CD4-positive, alpha-beta T cell treated with Interleukin-1 beta for 1 hour (primary cell): ENCODE measurements around the gene SMIM13.

Experiments used
- DNase-seq, 2 donors: peaks; one replicate each; pipeline ENCODE4 v3.0.0-alpha.2; 2020 to 2022

The SMIM13 gene

DNA sequence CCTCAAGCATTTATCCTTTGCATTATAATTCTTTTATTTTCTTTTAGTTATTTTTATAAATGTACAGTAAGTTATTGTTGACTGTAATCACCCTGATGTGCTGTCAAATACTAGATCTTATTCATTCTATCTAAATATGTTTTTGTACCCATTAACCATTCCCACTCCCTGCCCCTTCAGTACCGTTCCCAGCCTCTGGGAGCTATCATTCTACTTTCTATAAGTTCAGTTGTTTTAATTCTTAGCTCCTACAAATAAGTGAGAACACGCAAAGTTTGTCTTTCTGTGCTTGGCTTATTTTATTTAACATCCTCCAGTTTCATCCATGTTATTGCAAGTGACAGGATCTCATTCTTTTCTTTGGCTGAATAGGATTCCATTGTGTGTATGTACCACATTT, 30.3 kb downstream of the SMIM13 start:
- no peak for DNase-seq

DNA sequence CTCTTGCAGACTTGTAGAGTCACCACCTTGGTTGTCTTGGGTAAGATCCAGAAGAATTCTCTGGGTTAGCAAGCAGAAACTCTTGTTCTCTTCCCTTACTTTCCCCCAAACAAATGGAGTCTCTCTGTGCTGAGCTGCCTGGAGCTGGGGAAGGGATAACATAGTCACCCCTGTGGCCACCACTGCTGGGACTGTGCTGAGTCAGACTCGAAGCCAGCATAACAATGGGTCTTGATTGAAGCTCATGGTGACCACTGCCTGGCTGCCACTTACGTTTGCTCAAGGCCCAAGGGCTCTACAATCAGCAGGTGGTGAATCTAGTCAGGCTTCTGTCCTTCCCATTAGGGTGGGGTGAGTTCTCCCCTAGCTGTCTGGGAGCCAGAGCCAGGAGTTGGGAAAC, 33.2 kb downstream of the SMIM13 start:
- no peak for DNase-seq

DNA sequence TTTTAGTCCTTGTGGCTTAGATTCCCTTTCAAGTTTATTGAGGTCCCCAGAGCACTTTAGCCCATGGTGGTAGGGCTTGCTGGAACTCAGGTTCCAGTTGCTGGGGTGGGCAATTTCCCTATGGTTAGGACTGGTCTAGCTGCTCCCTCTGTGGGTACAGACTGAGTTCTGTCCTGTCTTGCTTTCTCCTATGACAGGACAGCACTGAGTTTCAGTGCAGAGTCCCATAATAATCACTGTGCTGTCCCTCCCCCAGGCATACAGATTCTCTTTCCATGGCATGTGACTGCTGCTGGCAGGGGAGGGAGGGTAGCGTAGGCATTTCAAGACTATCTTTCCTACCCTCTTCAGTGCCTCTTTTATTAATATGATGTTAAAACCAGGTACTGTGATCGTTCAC, 35.0 kb downstream of the SMIM13 start:
- no peak for DNase-seq

DNA sequence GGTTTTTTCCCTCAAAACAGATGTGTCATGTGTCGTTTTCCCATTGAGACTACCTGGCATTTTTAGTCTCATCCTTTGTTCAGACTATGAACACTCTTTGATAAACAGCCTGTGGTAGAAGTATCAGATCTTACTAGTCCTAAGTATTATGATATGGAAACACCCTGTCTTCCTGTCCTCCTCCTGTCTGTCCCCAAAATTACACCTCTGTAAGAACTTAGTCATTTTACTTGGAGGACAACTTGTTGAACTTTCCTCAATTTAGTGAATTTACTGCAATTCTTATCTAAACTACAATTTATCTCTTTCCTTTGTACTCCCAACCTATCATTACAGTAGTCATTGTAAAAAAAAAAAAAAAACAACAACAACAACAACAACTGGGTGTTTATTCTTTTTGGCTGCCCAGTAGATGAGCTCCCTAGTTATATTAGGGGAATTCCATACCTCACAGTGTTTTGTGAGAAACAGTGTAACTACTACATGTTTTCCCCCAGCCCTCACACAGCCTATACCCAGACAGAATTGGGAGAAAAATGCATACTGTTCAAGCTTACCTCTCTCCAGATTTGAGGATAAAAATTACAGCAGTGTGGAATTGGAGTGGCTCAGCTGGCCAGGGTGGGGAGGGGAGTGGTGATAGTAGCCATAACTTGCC, 36.4 kb downstream of the SMIM13 start:
- DNase-seq = no peak

DNA sequence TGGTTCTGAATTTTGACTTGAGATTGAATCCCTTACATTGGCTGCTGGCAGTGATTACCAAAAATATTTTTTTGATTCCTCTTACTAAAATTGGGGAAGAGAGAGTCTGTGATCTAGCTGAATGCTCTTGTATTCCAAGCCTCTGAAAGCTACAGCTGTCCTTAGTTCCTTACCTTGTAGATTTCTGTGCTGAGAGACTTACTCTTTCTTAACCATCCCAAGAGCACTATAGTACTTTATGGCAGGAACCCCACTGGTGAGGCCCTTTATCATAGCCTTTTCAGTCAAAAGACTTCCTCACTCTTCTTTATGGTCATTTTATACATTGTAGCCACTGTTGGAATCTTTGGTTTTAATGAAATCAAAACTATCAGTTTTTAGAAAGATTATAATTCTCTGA, 37.0 kb downstream of the SMIM13 start:
- no peak for DNase-seq

DNA sequence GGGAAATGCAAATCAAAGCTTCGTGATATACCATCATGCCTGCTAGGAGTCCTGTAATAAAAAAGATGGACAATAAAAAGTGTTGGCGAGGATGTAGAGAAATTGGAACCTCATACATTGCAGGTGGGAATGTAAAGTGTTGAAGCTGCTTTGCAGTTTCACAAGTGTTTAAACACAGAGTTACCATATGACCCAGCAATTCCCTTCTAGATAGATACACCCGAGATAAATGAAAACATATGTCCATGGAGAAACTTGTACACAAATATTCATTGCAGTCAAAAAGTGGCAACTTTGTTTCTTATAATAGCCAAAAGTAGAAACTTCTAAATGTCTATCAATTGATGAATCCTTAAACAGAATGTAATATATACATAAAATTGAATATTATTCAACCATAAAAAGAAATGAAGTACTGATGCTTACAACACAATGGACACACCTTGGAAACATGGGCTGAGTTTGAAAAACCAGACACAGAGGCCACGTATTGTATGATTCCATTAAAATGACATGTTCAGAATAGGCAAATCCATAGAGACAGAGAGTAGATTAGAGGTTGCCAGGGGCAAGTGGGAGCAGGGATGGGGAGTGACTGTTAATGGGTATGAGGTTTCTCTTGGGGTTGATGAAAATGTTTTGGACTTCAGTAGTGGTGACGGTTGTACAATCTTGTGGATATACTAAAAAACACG, 38.7 kb downstream of the SMIM13 start:
- DNase-seq = no peak

DNA sequence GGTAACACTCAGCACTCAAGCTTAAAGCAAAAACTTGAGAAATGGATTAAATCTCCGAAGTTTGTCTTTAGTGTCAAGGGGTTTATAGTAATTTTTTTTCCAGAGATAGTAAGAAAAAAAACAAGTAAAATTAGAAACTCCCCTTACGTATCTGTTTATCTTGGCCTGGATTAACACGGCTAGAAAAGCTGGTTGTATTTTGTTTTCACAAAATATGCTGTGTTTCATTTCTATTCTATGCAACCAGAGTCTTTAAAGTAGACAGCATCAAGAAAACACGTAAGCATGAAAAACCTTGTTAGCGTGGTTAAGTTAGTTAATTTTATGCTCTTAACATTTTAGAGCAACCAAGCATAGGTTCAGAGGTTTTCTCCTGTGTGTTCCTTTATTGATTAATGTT, 39.6 kb downstream of the SMIM13 start:
- no peak for DNase-seq

DNA sequence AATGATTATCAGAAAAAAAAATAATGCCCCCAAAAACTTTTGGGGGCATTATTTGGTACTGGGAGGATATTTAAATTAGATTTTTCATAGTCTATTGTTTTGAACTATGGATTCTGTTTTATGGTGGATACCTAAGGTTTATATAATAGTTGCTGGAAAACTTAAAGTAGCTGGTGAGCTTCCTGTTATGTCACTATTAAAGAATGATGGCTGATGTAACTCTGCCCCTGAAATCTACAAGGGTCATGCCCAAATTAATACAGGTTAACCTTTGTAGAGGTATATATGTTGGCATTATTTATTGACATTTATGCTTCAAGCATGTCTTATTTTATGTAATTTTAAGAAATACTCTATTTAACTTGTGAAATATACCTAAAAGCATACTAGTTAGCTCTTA, 43.2 kb downstream of the SMIM13 start:
- DNase-seq = no peak

DNA sequence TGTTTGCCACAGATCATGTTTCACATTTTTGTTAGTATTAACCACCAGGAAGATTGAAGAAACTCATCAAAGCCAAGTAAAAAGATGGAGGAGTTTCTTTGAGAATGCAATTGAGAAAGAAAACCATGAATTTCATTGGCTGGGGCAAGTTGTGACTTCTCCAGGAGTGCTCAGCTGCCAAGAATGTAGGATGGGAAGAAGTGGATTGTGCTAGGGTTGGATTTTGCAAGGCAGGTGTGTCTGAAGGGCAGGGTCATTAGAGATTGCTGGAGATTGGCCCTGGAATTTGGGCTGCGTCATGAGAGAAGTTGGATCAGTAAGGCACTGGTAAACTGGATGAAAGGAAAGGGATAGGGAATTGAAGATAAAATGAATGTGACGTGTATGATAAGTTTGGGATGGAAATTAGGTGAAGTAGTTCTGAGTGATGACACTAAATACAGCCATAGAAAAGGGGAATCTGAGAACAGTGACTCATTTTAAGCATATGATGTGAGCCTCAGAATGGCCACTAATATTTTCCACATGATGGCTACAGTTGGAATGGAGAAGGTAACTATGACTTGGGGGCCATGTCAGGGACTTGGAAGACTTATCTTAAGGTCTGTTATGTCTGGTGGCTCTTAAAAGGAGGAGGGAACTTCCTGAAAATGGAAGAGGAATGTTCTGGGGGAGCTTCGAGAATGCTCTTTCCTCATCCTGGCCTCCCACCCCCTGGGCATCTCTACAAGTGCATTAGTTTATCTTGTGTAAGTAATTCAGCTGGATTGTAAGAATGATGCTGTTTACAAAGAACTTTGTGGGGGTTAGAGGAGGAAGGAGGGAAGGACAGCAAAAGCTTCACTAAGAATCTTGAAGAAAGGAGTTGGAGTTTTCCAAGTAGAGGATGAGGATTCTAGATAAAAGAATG, 45.7 kb downstream of the SMIM13 start:
- no peak for DNase-seq

DNA sequence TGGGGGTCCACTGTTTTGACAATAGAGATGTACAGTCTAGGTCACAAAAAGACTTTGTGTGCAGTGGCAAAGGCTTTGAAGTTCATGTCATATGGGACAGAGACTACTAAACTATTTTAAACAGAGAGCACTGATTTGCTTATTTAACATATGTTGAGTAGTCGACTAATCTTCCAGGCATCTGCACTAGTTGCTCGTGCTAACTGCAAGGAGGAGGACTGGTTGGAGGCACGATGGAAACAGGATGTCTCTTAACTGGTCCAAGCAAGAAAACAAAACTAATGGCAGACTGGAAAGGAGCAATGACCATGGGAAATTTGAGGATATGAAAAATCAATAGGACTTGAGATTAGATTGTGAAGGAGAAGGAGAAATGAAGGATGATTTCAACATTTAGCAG, 46.4 kb downstream of the SMIM13 start:
- no peak for DNase-seq

DNA sequence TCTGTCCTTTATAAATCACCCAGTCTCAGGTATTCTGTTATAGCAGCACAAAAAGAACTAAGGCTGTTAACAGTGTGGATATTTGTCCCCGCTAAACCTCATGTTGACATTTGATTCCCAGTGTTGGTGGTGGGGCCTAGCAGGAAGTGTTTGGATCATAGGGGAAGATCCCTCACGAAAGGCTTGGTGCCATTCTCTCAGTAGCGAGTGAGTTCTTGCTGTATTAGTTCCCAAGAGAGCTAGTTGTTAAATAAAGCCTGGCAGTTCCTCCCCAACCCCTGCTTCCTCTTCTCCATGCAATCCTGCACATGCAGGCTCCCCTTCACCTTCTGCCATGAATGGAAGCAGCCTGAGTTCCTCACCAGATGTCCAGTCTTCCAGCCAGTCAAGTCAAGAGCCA, 47.7 kb downstream of the SMIM13 start:
- DNase-seq = no peak

DNA sequence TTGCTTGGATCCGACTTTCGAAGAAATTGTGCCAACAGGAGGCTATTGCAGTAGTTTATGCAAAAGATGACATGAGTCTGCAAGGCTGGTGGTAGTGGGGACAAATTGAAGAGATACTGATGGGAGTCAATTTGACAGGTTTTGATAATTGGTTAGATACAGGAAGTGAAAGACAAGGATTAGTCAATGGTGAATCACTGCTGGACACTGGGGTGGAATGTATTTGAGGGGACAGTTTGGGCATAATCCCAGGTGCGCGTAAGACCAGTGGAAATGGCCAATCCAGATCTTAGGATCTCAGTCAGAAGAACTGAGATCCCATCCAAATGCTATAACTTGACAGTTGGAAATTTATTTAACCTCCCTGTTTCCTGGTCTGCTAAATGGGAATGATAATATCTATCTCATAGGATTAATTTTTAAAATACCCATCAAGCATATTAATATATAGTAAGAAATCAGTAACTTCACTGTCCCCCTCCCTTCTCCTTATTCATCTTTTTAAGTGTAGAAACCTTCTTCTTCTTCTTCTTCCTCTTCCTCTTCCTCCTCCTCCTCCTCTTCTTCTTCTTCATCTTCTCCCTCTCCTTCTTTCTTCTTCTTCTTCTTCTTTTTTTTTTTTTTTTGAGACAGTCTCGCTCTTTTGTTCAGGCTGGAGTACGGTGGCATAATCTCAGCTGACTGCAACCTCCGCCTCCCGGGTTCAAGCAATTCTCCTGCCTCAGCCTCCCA, 48.8 kb downstream of the SMIM13 start:
- DNase-seq = no peak

DNA sequence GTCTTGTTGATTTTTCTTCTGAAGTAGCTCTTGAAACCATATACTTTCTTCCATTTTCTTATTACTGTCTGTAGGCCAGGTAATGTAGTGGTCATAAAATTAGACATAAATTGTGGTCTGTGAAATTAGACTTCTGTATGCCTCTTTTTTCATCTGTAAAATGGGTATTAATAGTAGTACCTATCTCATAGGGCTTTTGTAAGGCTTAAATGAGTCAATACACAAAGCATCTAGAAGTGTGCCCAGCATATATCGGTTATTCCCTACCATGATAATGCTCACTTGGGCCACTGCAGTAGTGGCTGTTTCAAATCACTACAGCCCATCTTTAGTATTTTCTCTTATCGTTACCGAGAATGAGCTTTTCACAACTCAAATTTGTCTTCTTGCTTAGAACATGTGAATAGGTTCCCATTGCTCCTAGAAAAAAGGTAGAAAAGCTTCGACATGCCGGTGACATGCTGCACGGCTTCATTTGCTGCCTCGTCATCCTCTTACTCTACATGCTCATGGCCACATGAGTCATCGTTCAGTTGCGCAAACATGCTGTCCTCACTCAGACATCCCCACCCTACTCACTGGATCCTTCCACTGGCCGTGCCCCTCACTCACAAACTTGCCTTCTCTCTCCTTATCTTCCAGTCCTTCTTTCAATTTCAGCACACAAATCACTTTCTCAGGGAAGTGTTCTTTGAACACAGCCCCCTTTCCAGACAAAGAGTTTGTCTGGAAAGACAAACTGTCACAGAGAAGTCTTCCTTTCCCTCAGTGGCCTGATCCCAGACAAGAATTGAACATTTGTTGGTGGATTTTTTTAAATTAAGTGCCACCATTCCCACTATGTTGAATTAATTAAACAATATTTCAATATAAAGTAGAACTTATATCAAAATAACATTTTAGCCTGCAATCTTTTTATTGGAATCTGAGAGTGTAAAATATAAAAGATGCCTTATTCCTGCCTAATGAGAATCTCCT, 50.0 kb downstream of the SMIM13 start:
- DNase-seq = peak; percentile 8 to 78

DNA sequence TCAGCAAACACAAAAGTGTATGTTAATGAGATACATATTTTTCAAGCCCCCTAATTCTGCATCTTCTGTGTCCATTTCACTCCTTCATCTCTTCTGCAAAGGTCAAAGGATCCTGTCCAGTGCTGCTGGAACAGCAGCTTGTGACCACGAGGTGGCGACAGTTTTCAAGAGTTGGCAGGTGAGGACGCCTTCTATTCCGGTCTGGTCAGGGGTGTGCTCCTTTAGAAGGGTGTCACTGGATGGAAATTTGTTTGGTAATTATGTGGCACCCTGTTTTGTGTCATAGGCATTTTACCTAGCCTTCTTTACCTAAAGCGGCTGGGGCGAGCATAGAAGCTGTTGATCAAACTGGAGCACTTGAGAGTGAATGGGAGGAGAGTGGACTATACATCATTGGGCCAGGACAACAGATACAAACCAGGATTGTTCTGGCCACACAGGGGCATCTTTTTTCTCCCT, 50.8 kb downstream of the SMIM13 start:
- DNase-seq = peak; percentile 75 to 77

DNA sequence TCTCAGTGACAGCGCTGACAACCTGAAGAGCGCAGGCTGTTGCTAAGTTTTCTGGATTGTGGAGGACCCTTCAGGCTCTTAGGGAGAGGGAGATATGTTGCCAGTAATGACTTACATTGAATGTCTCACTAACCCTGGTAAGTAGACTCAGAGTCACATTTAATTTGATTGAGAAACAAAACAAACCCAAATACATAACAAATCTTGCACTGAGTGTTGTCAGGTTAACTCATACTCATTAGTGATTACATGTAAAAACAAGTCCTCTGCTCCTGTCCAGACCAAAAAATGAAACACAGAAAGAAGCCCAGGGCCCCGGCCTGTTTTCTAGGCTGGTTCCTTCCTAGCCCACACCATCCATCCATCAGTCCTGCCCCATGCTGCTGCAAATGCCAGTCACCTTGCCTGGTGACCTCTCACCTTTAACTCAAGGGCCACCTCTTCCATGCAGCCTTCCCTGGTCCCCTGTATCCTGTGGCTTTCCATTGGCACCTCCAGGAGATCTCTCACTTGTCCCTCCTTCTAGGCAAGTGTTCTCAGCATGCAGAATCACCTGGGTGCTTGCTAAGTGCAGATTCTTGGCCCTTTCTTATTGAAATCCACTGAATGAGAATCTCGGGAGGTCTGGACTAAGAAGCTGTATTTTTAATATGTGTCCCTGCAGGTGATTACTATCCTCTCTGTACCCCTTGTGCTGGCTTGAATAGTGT, 52.6 kb downstream of the SMIM13 start:
- no peak for DNase-seq

DNA sequence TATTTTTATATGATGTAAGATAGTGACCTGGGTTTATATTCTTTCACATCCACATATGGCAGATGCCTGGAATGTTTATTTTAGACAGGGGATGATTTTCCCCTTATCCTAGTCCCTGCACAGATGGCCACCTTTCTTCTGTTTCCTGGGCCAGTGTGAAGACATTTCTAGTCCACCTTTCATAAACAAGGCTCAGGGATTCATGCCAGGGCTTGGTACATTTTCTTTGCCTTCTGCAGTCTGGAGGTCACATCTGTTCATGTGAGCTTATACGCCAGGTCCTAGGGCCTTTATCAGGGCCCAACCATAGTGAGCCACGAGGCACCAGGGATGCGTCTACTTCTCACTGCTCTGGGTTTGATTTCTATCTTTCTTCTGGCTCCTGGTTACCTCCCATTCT, 55.9 kb downstream of the SMIM13 start:
- DNase-seq = no peak

DNA sequence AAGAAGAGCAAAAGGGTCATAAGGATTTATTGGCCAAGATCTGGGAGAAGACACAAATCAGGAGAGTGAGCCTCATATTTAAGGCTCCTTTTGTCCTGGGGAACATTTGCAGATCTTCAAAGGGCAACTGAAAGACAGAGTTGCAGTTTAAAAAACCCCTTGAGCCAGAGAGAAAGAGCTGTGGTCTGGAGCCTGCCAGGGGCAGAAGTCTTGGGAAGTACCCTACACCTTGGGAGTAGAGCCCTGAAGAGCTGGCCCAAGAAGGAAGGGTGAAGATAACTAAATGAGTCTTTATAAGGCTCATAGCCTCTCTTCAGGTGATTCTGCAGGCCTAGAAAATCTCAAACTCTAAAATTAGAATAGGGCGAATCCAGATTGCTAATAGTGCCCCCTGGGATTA, 57.9 kb downstream of the SMIM13 start:
- DNase-seq = no peak

DNA sequence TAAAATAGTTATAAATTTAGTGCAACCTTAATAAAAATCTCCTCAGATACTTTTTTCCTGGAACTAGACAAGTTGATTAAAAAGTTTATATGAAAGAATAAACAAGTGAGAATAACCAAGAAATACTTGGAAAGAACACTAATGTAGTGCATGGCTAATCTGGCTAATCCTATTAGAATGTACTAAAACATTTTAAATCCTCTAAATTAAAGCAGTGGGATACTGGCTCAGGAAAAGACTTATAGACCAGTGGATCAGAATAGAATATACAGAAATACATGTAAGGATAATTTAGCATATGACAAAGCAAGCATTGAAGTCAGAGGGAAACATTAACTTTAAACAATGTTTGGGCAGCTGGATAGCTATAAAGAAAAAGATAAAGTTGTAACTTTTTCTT, 58.9 kb downstream of the SMIM13 start:
- no peak for DNase-seq

DNA sequence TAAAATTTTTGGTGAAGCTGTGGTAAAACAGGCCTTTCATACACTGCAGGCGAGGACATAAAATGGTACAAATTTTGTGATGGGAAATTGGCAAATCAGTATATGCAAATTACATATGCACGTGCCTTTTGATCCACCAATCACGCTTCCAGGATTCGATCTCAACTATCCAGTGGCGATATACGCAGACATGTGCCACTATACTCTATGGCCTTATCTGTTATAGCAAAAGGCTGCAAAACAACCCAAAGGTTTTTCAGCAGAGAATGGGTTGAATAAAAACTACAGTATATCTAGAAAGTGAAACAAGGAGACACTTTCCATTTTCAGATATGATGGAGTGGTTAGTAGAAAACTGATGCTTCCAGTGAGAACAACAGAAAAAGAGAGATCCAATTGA, 59.8 kb downstream of the SMIM13 start:
- DNase-seq = no peak

DNA sequence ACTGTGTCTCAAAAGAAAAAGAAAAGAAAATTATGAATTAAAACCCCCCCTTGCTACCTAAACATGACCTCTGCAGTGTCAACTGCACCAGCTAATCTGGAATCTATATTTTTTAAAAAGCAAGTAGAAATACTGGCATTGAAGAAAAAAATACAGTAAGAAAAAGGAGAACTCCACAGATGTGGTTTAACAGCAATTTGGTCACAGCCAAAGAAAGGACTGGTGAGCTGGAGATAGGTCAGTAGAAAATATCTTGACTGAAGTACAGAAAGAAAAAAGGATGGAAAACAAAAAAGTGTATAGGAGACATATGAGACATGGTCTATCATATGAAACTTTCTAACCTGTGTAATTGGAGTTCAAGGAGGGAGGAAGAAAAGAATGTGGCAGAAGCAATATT, 62.0 kb downstream of the SMIM13 start:
- DNase-seq = no peak

DNA sequence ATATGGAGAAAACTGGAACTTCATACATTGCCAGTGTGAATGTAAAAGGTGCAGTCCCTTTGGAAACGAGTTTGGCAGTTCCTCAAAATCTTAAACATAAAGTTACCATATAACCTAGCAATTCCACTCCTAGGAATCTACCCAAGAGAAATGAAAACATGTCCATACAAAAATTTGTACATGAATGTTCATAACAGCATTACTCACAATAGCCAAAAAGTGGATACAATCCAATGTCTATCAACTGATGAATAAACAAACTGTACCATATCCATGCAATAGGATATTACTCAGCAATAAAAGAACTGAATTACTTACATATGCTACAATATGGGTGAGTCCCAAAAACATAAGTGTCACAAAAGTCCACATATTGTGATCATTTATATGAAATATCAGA, 66.6 kb downstream of the SMIM13 start:
- DNase-seq = no peak
